Right cardiac atrium (tissue), 5 donors: ENCODE measurements around the gene ROCK2. TPM values are rescaled to one million over a fixed set of nuclear protein-coding genes. Genes with fewer than 3 reads are reported as not detected.

Experiments used
- ATAC-seq, 2 donors: fragments of 200-7000 bp; cut with Tn5 transposase; one replicate each; pipeline versions ENCODE4 v1.8.0 to v1.9.1; 2020; ENCODE audit warnings: moderate library complexity in 2 of 2, mild to moderate bottlenecking in 1 of 2
- DNase-seq, 3 donors: peaks; one replicate each; pipeline ENCODE4 v3.0.0-alpha.2; 2020
- H3K27ac ChIP-seq: one replicate; pipeline ENCODE4 v1.5.1; 2013; ENCODE audit warnings: mild to moderate bottlenecking, low read length, control low read depth, moderate library complexity
- H3K27me3 ChIP-seq: one replicate; pipeline ENCODE4 v1.6.1; 2013; ENCODE audit not compliant: control insufficient read depth, insufficient read depth
- H3K4me1 ChIP-seq: one replicate; pipeline ENCODE4 v1.6.1; 2013; ENCODE audit warnings: low read length; ENCODE audit not compliant: control insufficient read depth, insufficient read depth
- H3K4me3 ChIP-seq: one replicate; pipeline ENCODE4 v1.5.1; 2013; ENCODE audit warnings: low read length, control low read depth
- H3K9me3 ChIP-seq: one replicate; pipeline ENCODE4 v1.6.1; 2013; ENCODE audit warnings: low read length; ENCODE audit not compliant: control insufficient read depth
- WGBS: extraction: QIAGEN DNeasy Blood & Tissue Kit; methylation state at CpG from one replicate; pipeline ENCODE4 v1.1.7; 2013; 5-methylcytosine and 5-hydroxymethylcytosine counted together
- intact Hi-C, 4 donors: fragments of 100-400 bp; cut with DNase I; formaldehyde crosslinking; loops; one replicate each; pipeline versions ENCODE4 v1.11.0 to v1.14.0; 2022 to 2023
- polyA plus RNA-seq: library from polyadenylated mRNA; stranded (reverse); fragments of 200-250 nt; gene quantifications from one replicate; pipeline ENCODE4 v1.2.3, GENCODE V29; 2013
- total RNA-seq, 4 donors: library from RNA; stranded (reverse); fragmentation: NEBNext Ultra II Directional; extraction: Animal tissue kit (Norgen Biotek cat#: 25700); gene quantifications; one replicate each; pipeline ENCODE4 v1.2.1, GENCODE V29; 2021
- donor health status: healthy with polysubstance abuse.
- donor health status: DM: no; HTN: yes; CAD: no.
- donor health status: DM: no; HTN: no; CAD: no.
- donor health status: DM: no; HTN: yes; CAD: no; lungs with severe emphysema.
- donor health status: DM: yes; HTN: yes; CAD: no.

Gene ROCK2
- total and polyA plus RNA-seq, 5 donors: 10.0 to 60.7 (median 40.4) TPM

DNA sequence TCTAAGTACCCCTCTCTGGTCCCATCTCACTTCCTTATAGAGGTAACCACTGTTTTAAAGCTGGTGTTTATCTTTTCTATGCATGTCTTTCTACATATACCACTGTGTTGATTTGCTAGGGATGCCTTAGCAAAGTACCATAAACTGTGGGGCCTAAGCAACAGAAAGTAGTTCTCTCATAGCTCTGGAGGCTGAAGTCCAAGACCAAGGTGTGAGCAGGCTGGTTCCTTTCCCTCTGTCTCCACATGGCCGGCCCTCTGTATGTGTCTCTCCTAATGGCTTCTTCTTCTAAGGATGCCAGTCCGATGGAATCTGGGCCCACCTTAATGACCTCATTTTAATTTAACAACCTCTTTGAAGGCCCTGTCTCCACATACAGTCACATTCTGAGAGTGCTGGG is 40.8 kb upstream of the ROCK2 start:
- intact Hi-C loops: no loop called here
- WGBS: 86% methylated on average over 2 of the region's 2 CpGs
- ATAC-seq: no peak

GRCh38 chr2:11379558-11379957 is 35.1 kb upstream of the ROCK2 start:
- 73% methylated on average over 5 of the region's 5 CpGs for WGBS
- Histone ChIP-seq H3K9me3 (no peaks in the 10 kb centered on the region), H3K4me1 (peaks cover 3% of the 10 kb centered on the region), H3K27ac (no peak overlapping the region), H3K4me3 (no peak overlapping the region), H3K27me3 (no peaks in the 10 kb centered on the region)
- intact Hi-C loops: no loop called here
- ATAC-seq (no peak), DNase-seq (no peak)

More for the DNA sequence above, 40.8 kb upstream of the ROCK2 start:
- no peaks in the 10 kb centered on the region for H3K9me3 ChIP-seq
- peaks cover 2% of the 10 kb centered on the region for H3K4me1 ChIP-seq
- no peak overlapping the region for H3K27ac ChIP-seq
- no peaks in the 10 kb centered on the region for H3K27me3 ChIP-seq
- no peak overlapping the region for H3K4me3 ChIP-seq
- no peak for DNase-seq

DNA sequence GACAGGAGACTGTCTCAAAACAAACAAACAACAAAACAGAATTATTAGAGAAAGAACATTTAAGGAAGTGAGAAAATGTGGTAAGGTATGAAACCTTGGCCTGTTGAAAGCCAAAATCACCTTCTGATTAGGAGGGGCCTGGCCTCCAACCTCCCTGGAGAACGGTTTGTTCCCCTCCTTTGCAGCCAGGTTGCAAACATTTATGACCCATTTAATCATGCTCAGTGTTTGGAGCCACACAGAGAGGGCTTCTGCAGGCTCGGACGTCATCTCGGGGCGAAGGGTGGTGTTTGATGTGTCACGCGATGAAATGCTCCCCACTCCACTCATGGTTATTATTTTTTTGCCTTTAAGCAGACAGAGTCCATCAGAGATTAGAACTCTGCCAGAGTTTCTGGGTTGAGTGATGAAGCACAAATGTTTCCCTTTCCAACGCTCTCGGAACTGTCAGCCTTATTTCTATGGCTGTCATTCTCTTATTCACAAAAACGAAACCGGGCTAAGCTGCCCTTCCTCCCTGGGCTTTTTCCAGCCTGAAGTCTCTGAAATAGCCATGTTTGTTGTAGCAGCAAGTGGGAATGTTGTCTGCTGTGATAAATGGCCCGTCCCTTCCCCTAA is 33.6 kb upstream of the ROCK2 start:
- WGBS: 44% methylated on average over 12 of the region's 12 CpGs
- peak overlapping the region; percentile 47 for H3K27ac ChIP-seq
- peaks cover 3% of the 10 kb centered on the region for H3K4me1 ChIP-seq
- DNase-seq (peak; percentile 58 to 82 (median 73)), ATAC-seq (peak; percentile 51 to 66)
- no peaks in the 10 kb centered on the region for H3K27me3 ChIP-seq
- H3K4me3 ChIP-seq: no peak overlapping the region
- intact Hi-C loops: no loop called here
- H3K9me3 ChIP-seq: no peaks in the 10 kb centered on the region

GRCh38 chr2:11376071-11376470 is 31.6 kb upstream of the ROCK2 start:
- no peak overlapping the region for H3K27ac ChIP-seq
- ATAC-seq (no peak), DNase-seq (no peak)
- no peaks in the 10 kb centered on the region for H3K27me3 ChIP-seq
- intact Hi-C loops: no loop called here
- H3K4me3 ChIP-seq: no peak overlapping the region
- H3K4me1 ChIP-seq: peaks cover 3% of the 10 kb centered on the region
- WGBS: 92% methylated on average over 7 of the region's 7 CpGs
- no peaks in the 10 kb centered on the region for H3K9me3 ChIP-seq

- Histone ChIP-seq H3K27ac (peak overlapping the region; percentile 60), H3K9me3 (no peaks in the 10 kb centered on the region), H3K4me3 (no peak overlapping the region), H3K4me1 (peaks cover 3% of the 10 kb centered on the region), H3K27me3 (no peaks in the 10 kb centered on the region)
- ATAC-seq (peak; percentile 4 to 16), DNase-seq (peak in 1 of 3 donors; percentile 53)
- WGBS: 71% methylated on average over 7 of the region's 7 CpGs
- intact Hi-C loops: no loop called here
Observed at GRCh38 chr2:11375689-11376027, 31.2 kb upstream of the ROCK2 start.

DNA sequence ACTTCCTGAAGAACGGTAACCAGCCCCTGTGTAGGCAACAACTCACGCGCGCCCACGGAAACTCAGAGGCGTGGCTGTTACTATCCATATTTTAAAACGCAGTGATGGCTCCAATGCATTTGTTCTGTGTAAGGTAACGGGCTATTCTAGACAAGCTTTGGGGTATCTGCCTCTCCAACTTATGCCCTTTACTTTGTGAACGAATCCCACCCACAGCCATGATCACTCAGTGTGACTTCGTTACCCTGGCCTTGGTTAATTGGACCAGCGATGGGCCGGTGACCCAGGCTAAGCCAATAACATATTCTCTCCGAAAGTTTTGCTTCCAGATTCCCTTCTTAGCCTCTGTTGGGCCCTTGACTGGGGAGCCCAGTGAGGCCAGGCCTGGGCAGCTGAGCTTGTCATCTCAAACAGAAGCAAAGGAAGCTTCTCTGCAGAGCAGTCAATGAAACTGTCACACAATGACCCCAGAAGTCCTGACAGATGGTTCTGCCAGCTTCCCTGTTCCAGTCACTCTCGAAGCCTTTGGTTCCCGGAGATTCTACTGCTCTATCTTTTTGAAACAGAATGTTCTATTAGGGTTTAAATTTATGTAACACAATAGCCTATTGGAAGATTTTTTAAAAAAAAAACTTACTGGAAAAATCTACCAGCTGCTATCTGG is 30.7 kb upstream of the ROCK2 start:
- DNase-seq: no peak
- Histone ChIP-seq H3K4me3 (no peak overlapping the region), H3K4me1 (peaks cover 3% of the 10 kb centered on the region), H3K27ac (peak overlapping the region; percentile 82), H3K9me3 (no peaks in the 10 kb centered on the region), H3K27me3 (no peaks in the 10 kb centered on the region)
- WGBS: 69% methylated on average over 15 of the region's 15 CpGs
- intact Hi-C loops: no loop called here
- ATAC-seq: peak; percentile 23 to 29

GRCh38 chr2:11373096-11373495 is 28.7 kb upstream of the ROCK2 start:
- no peak for ATAC-seq
- Histone ChIP-seq H3K4me3 (no peak overlapping the region), H3K4me1 (peaks cover 3% of the 10 kb centered on the region), H3K9me3 (no peaks in the 10 kb centered on the region), H3K27me3 (no peaks in the 10 kb centered on the region), H3K27ac (no peak overlapping the region)
- 86% methylated on average over 4 of the region's 4 CpGs for WGBS
- no peak for DNase-seq
- intact Hi-C loops: no loop called here

GRCh38 chr2:11371092-11371937 is 26.9 kb upstream of the ROCK2 start:
- intact Hi-C loops: no loop called here
- ATAC-seq (no peak), DNase-seq (no peak)
- WGBS: 95% methylated on average over 17 of the region's 17 CpGs
- no peaks in the 10 kb centered on the region for H3K4me1 ChIP-seq
- no peaks in the 10 kb centered on the region for H3K9me3 ChIP-seq
- H3K27ac ChIP-seq: no peak overlapping the region
- no peak overlapping the region for H3K4me3 ChIP-seq
- no peaks in the 10 kb centered on the region for H3K27me3 ChIP-seq

DNA sequence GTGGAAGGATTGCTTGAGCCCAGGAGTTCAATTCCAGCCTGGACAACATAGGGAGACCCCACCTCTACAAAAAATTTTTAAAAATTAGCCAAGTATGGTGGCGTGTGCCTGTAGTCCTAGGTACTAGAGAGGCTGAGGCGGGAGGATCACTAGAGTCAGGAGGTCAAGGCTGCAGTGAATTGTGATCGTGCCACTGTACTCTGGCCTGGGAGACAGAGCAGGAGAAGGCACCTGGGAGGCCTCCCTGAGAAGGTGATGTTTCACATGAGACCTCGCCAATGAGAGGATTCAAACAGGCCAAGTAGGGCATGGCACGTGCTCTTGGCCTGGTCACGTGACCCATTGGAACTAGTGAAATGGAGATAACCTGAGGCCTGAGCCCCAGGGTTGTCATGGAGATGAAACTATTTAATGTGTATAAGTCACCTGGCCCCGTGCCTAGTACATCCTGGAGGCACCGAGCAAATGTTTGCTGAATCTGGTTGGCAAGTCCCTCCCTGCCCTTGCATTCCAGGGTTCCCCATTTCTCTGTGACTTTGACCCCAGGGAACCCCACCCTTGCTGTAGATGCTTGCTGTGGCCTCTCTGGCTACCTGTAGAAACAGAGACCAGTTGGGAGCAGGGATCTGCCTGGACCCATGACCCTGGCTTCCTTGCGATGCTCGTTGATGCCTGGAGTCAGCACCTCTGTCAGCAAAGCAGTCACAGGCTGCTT is 26.1 kb upstream of the ROCK2 start:
- Histone ChIP-seq H3K4me1 (no peaks in the 10 kb centered on the region), H3K4me3 (no peak overlapping the region), H3K9me3 (no peaks in the 10 kb centered on the region), H3K27ac (no peak overlapping the region), H3K27me3 (no peaks in the 10 kb centered on the region)
- DNase-seq (no peak), ATAC-seq (no peak)
- WGBS: 92% methylated on average over 10 of the region's 10 CpGs
- intact Hi-C loops: no loop called here

DNA sequence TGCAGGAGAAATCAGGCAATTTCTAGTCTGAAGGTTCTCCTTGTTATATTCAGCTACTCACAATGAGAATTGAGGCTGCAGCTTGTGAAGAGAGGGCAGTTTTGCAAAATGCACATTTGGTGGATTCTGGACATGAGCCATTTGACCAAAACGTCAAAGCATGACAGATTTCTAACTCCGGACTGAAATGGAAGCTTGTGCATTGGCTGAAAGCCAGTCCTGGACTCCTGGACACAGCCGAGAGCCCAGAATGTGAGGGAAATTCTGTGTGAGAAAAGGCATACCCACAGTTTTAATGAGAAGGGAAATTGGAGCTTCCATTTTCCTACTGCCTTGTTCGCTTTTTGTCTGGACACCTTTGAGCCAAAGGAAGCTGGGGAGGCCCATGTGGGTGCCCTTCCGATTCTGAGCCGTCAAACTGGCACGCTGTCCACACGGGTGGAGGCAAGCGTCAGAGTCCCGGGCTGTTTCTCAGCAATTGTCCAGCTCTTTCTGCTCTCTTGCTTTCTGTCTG is 23.7 kb upstream of the ROCK2 start:
- H3K4me1 ChIP-seq: no peaks in the 10 kb centered on the region
- peak overlapping the region; percentile 29 for H3K4me3 ChIP-seq
- peak; percentile 63 to 80 (median 78) for DNase-seq
- H3K27me3 ChIP-seq: no peaks in the 10 kb centered on the region
- intact Hi-C loops: no loop called here
- ATAC-seq: peak; percentile 80 to 84
- no peaks in the 10 kb centered on the region for H3K9me3 ChIP-seq
- WGBS: 9% methylated on average over 10 of the region's 10 CpGs
- peak overlapping the region; percentile 71 for H3K27ac ChIP-seq
